SK-N-SH (cell line): ENCODE data around the gene DAGLA. TPM values are rescaled to one million over a fixed set of nuclear protein-coding genes. Genes with fewer than 3 reads are reported as not detected.

ENCODE experiments used
- CTCF ChIA-PET: fragments of 300-600, 350-600 bp; formaldehyde crosslinking; extraction: SDS; loops from one replicate; lab custom pipeline; 2021; lab: Yijun Ruan, JAX
- POLR2A ChIA-PET: fragments of 350-600 bp; sonication (Branson Sonifier 250); formaldehyde crosslinking; extraction: SDS; loops from one replicate; lab custom pipeline; 2020; ENCODE audit warnings: antibody characterized with exemption, inconsistent platforms; lab: Yijun Ruan, JAX
- DNase-seq: peaks from one replicate; pipeline ENCODE4 v3.0.0; 2012
- H2AFZ ChIP-seq: fragments of 200-600 bp; sonication (generic); 2 replicates; pipeline ENCODE4 v1.8.1; 2016; ENCODE audit warnings: antibody characterized with exemption, mild to moderate bottlenecking, low read depth
- H3F3A ChIP-seq: fragments of 200-600 bp; sonication (generic); replicated peaks from 2 replicates; pipeline ENCODE3; 2016; ENCODE audit warnings: antibody characterized with exemption, mild to moderate bottlenecking; ENCODE audit not compliant: insufficient read depth
- H3K27ac ChIP-seq, 2 experiments: fragments of 200-500 bp in 1 of 2; fragments of 200-600 bp in 1 of 2; sonication (Bioruptor generic) in 1 of 2; sonication (generic), shearing (Covaris generic) in 1 of 2; 2 replicates each; pipeline versions ENCODE4 v1.5.1 to v1.6.1; 2014 to 2016; ENCODE audit warnings: low read depth in 2 of 2, inconsistent platforms in 1 of 2, low read length in 1 of 2, mild to moderate bottlenecking in 1 of 2, mixed read lengths in 1 of 2
- H3K27me3 ChIP-seq: fragments of 200-600 bp; sonication (generic), shearing (Covaris generic); 2 replicates; pipeline ENCODE4 v1.6.1; 2016; ENCODE audit warnings: mixed run types; ENCODE audit not compliant: insufficient read depth
- H3K36me3 ChIP-seq, 2 experiments: fragments of 200-500 bp in 1 of 2; fragments of 200-600 bp in 1 of 2; sonication (Bioruptor generic) in 1 of 2; sonication (generic) in 1 of 2; replicated peaks in 1 of 2; 2 replicates each; pipeline versions ENCODE3 to v1.5.1; 2014 to 2016; ENCODE audit warnings: low read length in 1 of 2, mild to moderate bottlenecking in 1 of 2; ENCODE audit not compliant: insufficient read depth in 2 of 2, control insufficient read depth in 1 of 2
- H3K4me1 ChIP-seq, 2 experiments: fragments of 200-500 bp in 1 of 2; fragments of 200-600 bp in 1 of 2; sonication (Bioruptor generic) in 1 of 2; sonication (generic), shearing (Covaris generic) in 1 of 2; 2 replicates each; pipeline versions ENCODE4 v1.5.1 to v1.6.1; 2014 to 2016; ENCODE audit warnings: low read depth in 1 of 2, low read length in 1 of 2, mixed run types in 1 of 2; ENCODE audit not compliant: insufficient read depth in 2 of 2, control insufficient read depth in 1 of 2
- H3K4me2 ChIP-seq: fragments of 200-600 bp; sonication (generic), shearing (Covaris generic); 2 replicates; pipeline ENCODE4 v1.6.1; 2017; ENCODE audit warnings: mixed run types
- H3K4me3 ChIP-seq, 2 experiments: fragments of 200-500 bp in 1 of 2; fragments of 200-600 bp in 1 of 2; sonication (Bioruptor generic) in 1 of 2; sonication (generic), shearing (Covaris generic) in 1 of 2; 2 replicates each; pipeline versions ENCODE4 v1.5.1 to v1.8.1; 2014 to 2016; ENCODE audit warnings: low read depth in 2 of 2, inconsistent platforms in 1 of 2, low read length in 1 of 2, mild to moderate bottlenecking in 1 of 2, mixed read lengths in 1 of 2, moderate library complexity in 1 of 2
- H3K79me2 ChIP-seq: fragments of 200-600 bp; sonication (generic); 2 replicates; pipeline ENCODE4 v1.8.1; 2017; ENCODE audit warnings: mild to moderate bottlenecking; ENCODE audit not compliant: insufficient read depth
- H3K9ac ChIP-seq: fragments of 200-600 bp; sonication (generic); 2 replicates; pipeline ENCODE4 v1.6.1; 2017; ENCODE audit warnings: mixed run types
- H3K9me2 ChIP-seq: fragments of 200-600 bp; sonication (generic); 2 replicates; pipeline ENCODE4 v1.6.1; 2017; ENCODE audit warnings: mixed run types
- H3K9me3 ChIP-seq: fragments of 200-600 bp; sonication (generic); 2 replicates; pipeline ENCODE4 v1.6.1; 2017; ENCODE audit warnings: mixed run types, mild to moderate bottlenecking, moderate library complexity
- H4K20me1 ChIP-seq: fragments of 200-600 bp; sonication (generic); 2 replicates; pipeline ENCODE4 v1.6.1; 2017; ENCODE audit warnings: mild to moderate bottlenecking, mixed run types; ENCODE audit not compliant: insufficient read depth
- CHD2 ChIP-seq: fragments of 150-350 bp; IDR thresholded peaks from 2 replicates; pipeline ENCODE4 v1.6.1; 2018; ENCODE audit warnings: low read length; ENCODE audit not compliant: partially characterized antibody
- CTCF ChIP-seq: fragments of 200-600 bp; sonication (generic); IDR thresholded peaks from 2 replicates; pipeline ENCODE4 v1.6.1; 2017; ENCODE audit warnings: antibody characterized with exemption, mild to moderate bottlenecking, moderate library complexity
- ELF1 ChIP-seq: IDR thresholded peaks from 2 replicates; pipeline ENCODE4 v1.4.0; 2012
- EZH2phosphoT487 ChIP-seq: fragments of 200-600 bp; sonication (generic); IDR thresholded peaks from 2 replicates; pipeline ENCODE4 v1.6.1; 2017; ENCODE audit warnings: low read depth, mixed run types, mild to moderate bottlenecking, antibody characterized with exemption, moderate library complexity, borderline replicate concordance
- GATA2 ChIP-seq: sonication (generic); formaldehyde crosslinking; IDR thresholded peaks from 2 replicates; pipeline ENCODE4 v1.5.0; 2020; ENCODE audit warnings: mild to moderate bottlenecking, missing genetic modification reagents
- MAX ChIP-seq: IDR thresholded peaks from 2 replicates; pipeline ENCODE4 v1.4.0; 2012; ENCODE audit warnings: low read depth
- MEF2A ChIP-seq: IDR thresholded peaks from 2 replicates; pipeline ENCODE4 v1.4.0; 2012; ENCODE audit warnings: low read depth, borderline replicate concordance
- RAD21 ChIP-seq: IDR thresholded peaks from 2 replicates; pipeline ENCODE4 v1.6.1; 2012; ENCODE audit warnings: mild to moderate bottlenecking, low read length
- RFX5 ChIP-seq: IDR thresholded peaks from 2 replicates; pipeline ENCODE4 v1.6.1; 2012; ENCODE audit warnings: mild to moderate bottlenecking, improper control_type of control experiment, low read length
- RXRA ChIP-seq: IDR thresholded peaks from 2 replicates; pipeline ENCODE4 v1.4.0; 2012; ENCODE audit warnings: low read depth, mild to moderate bottlenecking, borderline replicate concordance
- SMC3 ChIP-seq: IDR thresholded peaks from 2 replicates; pipeline ENCODE4 v1.6.1; 2012; ENCODE audit warnings: low read depth, low read length, improper control_type of control experiment
- TAF1 ChIP-seq: IDR thresholded peaks from 2 replicates; pipeline ENCODE4 v1.6.1; 2012; ENCODE audit warnings: low read depth, mild to moderate bottlenecking, low read length, moderate library complexity, borderline replicate concordance
- USF2 ChIP-seq: fragments of 150-350 bp; IDR thresholded peaks from 2 replicates; pipeline ENCODE4 v1.6.1; 2017; ENCODE audit warnings: antibody characterized with exemption, low read length, low read depth, borderline replicate concordance
- WGBS: methylation state at CpG from one replicate; pipeline ENCODE4 v1.1.6; 2017; ENCODE audit warnings: low lambda C conversion rate; 5-methylcytosine and 5-hydroxymethylcytosine counted together
- polyA plus RNA-seq, 3 experiments: library from polyadenylated mRNA; depleted of rRNA; stranded (reverse); fragments of >200 nt; gene quantifications; 2 replicates each; pipeline ENCODE4 v1.2.3, GENCODE V29; 2012
- TF ChIP-seq, protein P1 (sequence below): IDR thresholded peaks from 2 replicates; pipeline ENCODE4; 2012
- TF ChIP-seq, protein P2 (sequence below): IDR thresholded peaks from 2 replicates; pipeline ENCODE4 v1.4.0; 2012; ENCODE audit warnings: low read depth, borderline replicate concordance

The DAGLA gene
- polyA plus RNA-seq, 1 of the 3 experiments (the other 2 are of a cell fraction), result 3.3 TPM

- H3K4me1 ChIP-seq, result peaks cover 0 to 11% of the 10 kb centered on the region in 2 experiments; a peak in 1 of 4 replicates
- H3K9me2 ChIP-seq, result no peaks in the 10 kb centered on the region
- no peaks in the 10 kb centered on the region for H3K36me3 ChIP-seq
- no peak overlapping the region for H3K9ac ChIP-seq
- peak overlapping the region; percentile 65; the same call in 1 of the 2 replicates for H2AFZ ChIP-seq
- H3K4me3 ChIP-seq, result no peak overlapping the region; a peak in 1 of 4 replicates
- no peaks in the 10 kb centered on the region for H3K27me3 ChIP-seq
- H3F3A ChIP-seq, result no peaks in the 10 kb centered on the region
- TF ChIP-seq GATA2 (CRISPR knock-in tag), result no peak
- TF ChIP-seq SMC3, result peak; percentile 85
- peak; percentile 87 for TF ChIP-seq CTCF
- TF ChIP-seq RFX5, result no peak
- TF ChIP-seq TAF1, result no peak
- TF ChIP-seq, protein P1, sequence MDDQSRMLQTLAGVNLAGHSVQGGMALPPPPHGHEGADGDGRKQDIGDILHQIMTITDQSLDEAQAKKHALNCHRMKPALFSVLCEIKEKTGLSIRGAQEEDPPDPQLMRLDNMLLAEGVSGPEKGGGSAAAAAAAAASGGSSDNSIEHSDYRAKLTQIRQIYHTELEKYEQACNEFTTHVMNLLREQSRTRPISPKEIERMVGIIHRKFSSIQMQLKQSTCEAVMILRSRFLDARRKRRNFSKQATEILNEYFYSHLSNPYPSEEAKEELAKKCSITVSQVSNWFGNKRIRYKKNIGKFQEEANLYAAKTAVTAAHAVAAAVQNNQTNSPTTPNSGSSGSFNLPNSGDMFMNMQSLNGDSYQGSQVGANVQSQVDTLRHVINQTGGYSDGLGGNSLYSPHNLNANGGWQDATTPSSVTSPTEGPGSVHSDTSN, result no peak
- TF ChIP-seq MAX, result no peak
- no peak for TF ChIP-seq ELF1
- TF ChIP-seq, protein P2, sequence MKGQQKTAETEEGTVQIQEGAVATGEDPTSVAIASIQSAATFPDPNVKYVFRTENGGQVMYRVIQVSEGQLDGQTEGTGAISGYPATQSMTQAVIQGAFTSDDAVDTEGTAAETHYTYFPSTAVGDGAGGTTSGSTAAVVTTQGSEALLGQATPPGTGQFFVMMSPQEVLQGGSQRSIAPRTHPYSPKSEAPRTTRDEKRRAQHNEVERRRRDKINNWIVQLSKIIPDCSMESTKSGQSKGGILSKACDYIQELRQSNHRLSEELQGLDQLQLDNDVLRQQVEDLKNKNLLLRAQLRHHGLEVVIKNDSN, result no peak
- no peak for TF ChIP-seq USF2
- TF ChIP-seq RXRA, result no peak
- TF ChIP-seq MEF2A, result no peak
- no peak for TF ChIP-seq EZH2phosphoT487
- peak; percentile 3 for TF ChIP-seq CHD2
- TF ChIP-seq RAD21, result peak; percentile 79
- TF ChIP-seq, all 33 proteins: peak for 4
- Histone ChIP-seq H3K9me3 (no peaks in the 10 kb centered on the region), H4K20me1 (no peaks in the 10 kb centered on the region), H3K4me2 (no peak overlapping the region), H3K79me2 (no peaks in the 10 kb centered on the region), H3K27ac (no peak overlapping the region; a peak in 1 of 4 replicates)
- ChIA-PET POLR2A (interaction anchor here (0.7 to 2.5 kb wide), 9 partner anchors 14 to 365 kb away, joined by 3 to 23 read pairs (median 3); partner anchors contain the start of genes FEN1 and TMEM258), CTCF (interaction anchor here (0.5 to 9.1 kb wide), 53 partner anchors 9 to 368 kb away, joined by 3 to 285 read pairs (median 4); partner anchors contain the start of genes FADS2, FEN1 and TMEM258)
- peak; percentile 95 for DNase-seq
- 59% methylated on average over 9 of the region's 19 CpGs for WGBS
These were observed 67.2 kb downstream of the DAGLA start for GRCh38 chr11:61747192-61747966.
